GM18951 (cell line): Measurements from ENCODE around the gene ZNRF2.
"Not testable (repeated sequence)": the region's sequence is repeated elsewhere in the genome, so short reads cannot be mapped to it uniquely, and the experiment has no call there.

ENCODE experiments used
- POLR2A ChIP-seq: IDR thresholded peaks from 4 replicates; pipeline ENCODE4 v1.6.1; 2011; ENCODE audit warnings: mild to moderate bottlenecking; ENCODE audit not compliant: insufficient read length, insufficient read depth; ENCODE audit errors: extremely low read depth
- in situ Hi-C: fragments of 300-500 bp; cut with MboI; formaldehyde crosslinking; loops from one replicate; pipeline ENCODE4 v1.12.0; 2022; ENCODE audit warnings: low sequenced_read_pairs, mixed read lengths, inconsistent platforms; ENCODE audit not compliant: unreplicated experiment

The ZNRF2 gene

DNA sequence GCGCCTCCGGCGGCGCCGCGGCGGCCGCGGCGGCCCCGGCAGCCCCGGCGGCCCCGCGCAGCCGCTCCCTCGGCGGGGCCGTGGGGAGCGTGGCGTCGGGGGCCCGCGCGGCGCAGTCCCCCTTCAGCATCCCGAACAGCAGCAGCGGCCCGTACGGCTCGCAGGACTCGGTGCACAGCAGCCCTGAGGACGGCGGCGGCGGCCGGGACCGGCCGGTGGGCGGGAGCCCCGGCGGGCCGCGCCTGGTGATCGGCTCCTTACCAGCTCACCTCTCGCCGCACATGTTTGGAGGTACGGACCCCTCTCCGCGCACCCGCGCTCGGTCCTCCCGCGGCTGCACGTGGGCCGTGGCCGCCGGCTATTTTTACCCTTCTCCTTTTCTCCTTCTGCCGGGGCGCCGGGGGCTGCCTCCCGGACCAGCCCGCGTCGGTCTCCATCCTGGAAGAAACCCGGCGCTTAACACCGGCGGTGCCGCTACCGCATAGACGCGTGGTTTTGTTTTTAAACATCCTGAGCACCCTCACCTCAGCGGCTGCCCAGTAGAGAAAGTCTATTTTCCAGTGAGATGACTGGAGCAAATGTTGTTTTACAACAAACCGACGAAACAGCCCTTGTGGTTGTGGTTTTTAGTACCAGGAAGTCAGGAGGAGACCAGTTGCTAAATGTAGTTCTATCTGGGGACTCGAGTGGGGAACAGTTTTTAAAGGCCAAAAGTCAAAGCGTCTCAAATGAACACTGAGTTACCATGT, 1.3 kb downstream of the ZNRF2 start:
- in situ Hi-C loops: no loop called here

GRCh38 chr7:30286749-30287148, 2.4 kb downstream of the ZNRF2 start:
- TF ChIP-seq POLR2A: no peak
- in situ Hi-C loops: no loop called here

More for the DNA sequence above, 1.3 kb downstream of the ZNRF2 start:
- no peak for TF ChIP-seq POLR2A

GRCh38 chr7:30287625-30288024, 3.2 kb downstream of the ZNRF2 start:
- in situ Hi-C loops: not testable (repeated sequence)

GRCh38 chr7:30289634-30290033, 5.2 kb downstream of the ZNRF2 start:
- in situ Hi-C loops: not testable (repeated sequence)

GRCh38 chr7:30290317-30290716, 5.9 kb downstream of the ZNRF2 start:
- in situ Hi-C loops: not testable (repeated sequence)

GRCh38 chr7:30292416-30293038, 8.1 kb downstream of the ZNRF2 start:
- in situ Hi-C loops: not testable (repeated sequence)

- in situ Hi-C loops: not testable (repeated sequence)
Observed at GRCh38 chr7:30296304-30296703, 11.9 kb downstream of the ZNRF2 start.

GRCh38 chr7:30297499-30297898, 13.1 kb downstream of the ZNRF2 start:
- in situ Hi-C loops: not testable (repeated sequence)

DNA sequence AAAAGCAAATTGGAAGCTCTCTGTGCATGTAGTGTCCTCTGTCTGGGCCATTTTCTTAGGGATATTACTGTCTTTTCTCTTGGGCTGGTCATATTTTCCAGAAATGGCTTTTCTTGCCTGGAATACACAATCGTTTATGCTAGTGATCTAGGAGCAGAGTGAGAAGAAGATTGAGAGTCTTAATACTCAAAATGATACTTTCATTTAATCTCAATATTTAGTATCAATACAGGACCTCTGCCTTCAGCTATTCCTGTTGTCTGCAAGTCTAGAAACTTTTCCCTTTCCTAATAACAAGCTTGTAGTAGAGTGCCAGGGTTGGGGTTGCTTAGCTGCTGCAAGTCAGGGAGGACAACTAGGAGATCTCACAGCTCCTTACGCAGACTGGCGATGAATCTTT, 14.0 kb downstream of the ZNRF2 start:
- in situ Hi-C loops: not testable (repeated sequence)

DNA sequence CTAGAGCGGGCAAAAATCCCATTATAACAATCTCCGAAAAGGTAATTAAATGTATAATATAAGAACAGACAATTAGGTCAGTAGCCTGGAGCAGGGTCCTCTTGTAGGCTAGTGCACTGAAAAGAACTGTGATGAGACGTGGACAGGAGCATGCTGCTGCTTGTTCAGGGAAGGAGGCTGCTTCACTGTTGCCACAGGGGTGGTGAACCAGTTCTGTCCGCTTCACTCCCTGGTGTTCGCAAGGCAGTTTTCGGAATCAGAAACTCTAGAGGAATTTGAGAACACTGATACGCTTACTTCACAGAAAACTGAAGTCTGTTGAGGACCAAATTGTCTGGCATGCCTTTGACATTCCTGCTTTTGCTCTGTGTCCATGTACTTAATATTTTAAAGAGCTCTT, 17.4 kb downstream of the ZNRF2 start:
- in situ Hi-C loops: no loop called here
- no peak for TF ChIP-seq POLR2A

GRCh38 chr7:30302656-30303311, 18.4 kb downstream of the ZNRF2 start:
- in situ Hi-C loops: no loop called here
- no peak for TF ChIP-seq POLR2A

DNA sequence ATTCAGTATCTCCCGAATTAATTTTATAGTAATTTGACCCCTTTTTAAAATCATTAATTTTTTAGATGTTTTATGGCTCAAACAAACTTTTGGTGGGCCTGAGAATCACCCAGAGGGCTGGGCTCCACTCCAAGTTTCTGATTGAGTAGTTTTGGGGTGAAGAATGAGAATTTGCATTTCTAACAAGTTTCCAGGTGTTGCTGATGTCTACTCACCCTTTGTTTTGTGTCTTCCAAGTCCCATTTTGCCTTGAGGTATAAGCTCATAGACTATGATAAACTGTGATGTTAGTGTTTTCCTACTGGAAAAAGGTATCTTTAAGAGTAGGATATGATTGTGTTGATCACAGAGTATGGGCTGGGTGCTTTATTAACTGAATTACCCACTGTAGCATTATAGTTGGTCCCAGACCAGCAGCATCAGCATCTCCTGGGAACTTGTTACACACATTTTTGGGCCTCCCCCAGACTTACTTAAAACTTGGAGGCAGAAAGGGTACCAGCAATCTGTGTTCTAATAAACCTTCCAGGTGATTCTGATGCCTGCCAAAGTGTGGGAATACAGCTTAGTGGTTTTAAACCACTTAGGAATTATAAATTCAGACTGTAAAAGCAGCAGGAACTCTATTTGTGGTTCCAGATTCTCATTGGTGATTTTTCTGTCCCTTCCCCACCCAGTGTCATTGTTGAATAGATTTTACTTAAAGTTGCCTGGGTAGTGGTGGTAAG, 19.1 kb downstream of the ZNRF2 start:
- no peak for TF ChIP-seq POLR2A
- in situ Hi-C loops: no loop called here

- in situ Hi-C loops: no loop called here
- no peak for TF ChIP-seq POLR2A
Observed at GRCh38 chr7:30304177-30304884, 19.9 kb downstream of the ZNRF2 start.

- no peak for TF ChIP-seq POLR2A
- in situ Hi-C loops: no loop called here
Observed at GRCh38 chr7:30306976-30307375, 22.6 kb downstream of the ZNRF2 start.
